Activated naive CD4-positive, alpha-beta T cell treated with anti-CD3 and anti-CD28 coated beads, Interleukin-2, amount 50 U/mL, for 16 hours (primary cell): ENCODE measurements around the gene PTPRG.

Experiments
- DNase-seq: peaks from one replicate; pipeline ENCODE4 v3.0.0-alpha.2; 2020

Gene PTPRG

GRCh38 chr3:61771976-61772375, 210.6 kb downstream of the PTPRG start:
- no peak for DNase-seq

DNA sequence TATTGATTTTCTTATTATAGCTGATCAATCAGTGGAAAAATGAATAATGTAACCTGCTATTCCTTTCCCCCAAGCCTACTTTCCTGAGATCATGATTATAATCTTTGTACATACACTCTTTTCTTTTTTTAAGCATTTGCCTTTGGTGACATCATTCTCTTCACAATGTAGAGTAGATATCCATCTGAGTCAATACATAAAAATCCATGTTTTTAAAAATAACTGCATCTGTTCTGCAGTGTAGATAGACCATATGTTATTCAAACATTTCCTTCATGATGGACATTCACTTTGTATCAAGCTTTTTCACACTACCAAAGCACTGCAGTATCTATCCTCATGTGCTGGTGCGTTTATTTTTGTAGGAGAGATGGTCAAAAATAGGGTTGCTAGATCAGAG, 211.1 kb downstream of the PTPRG start:
- DNase-seq, result no peak

GRCh38 chr3:61774279-61774890, 213.0 kb downstream of the PTPRG start:
- DNase-seq, result no peak

DNA sequence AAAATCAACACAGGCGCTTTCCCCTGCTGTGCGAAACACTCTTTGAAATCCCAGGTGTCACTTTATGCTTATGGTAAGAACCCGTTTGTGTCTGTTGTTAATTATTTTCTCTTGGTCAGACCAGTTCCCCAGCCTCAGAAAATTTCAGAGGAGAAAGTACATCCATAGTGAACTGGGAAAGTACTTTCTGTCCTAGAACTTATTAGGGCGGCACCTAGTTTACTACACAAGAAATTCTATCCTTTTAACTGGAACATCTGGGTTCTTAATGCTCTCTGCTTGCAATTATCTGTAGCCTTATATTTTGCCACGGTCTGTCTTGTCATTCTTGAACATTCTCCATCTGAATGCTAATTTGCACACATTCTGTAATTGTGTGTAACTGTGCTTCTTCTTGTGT, 215.0 kb downstream of the PTPRG start:
- DNase-seq, result no peak

DNA sequence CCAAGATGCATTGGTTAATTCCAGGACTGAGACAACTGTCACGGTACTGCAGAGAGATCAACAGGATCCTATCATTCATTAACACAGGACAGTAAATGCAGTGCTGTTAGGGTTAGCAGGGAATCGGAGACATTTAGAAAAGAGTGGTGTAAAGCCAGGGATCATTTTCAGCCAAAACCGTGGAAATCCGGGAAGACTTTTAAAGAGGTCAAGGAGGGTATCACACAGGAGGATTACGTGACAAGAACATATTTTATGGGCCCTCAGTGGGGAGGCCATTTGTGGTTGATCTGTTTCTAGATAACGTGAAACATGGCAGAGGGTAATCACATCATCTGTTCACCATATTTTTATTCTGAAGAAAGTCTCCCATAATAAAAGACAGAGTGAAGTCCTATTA, 216.1 kb downstream of the PTPRG start:
- DNase-seq, result no peak

DNA sequence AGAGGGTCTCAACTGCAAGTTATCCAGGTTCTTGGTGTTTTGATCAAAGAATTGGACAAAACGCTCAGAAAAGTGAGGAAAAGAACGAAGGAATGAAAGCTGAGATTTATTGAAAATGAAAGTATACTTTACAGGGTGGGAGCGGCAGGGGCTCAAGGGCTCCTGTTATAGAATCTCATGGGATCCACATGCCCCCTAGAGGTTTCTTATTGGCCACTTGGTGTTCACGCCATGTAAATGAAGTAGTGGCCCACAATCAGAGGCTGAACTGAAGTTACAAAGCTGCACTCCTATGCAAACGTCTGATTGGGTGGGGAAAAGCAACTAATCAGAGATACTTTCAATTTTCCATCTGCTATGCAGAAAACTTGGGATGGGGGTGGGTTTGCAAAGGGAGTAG, 216.7 kb downstream of the PTPRG start:
- DNase-seq, result no peak

DNA sequence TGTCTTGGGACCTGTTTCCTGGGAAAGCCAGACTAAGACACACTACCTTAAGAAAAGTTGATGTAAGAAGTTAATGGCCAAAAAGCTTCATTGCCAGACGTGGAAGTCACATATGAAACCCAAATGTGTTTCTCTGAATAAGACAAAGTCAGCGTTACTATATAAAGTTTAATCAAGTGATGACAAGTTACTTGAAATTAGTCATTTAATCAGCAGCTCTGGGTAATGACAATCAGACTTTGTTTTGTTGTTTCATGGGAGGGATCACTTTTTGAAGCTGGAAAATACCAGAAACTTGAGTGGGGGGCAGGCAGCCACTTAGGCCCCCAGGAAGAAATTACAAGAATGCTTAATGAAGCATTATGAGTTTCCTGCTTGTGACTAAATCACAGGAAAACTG, 218.6 kb downstream of the PTPRG start:
- no peak for DNase-seq

DNA sequence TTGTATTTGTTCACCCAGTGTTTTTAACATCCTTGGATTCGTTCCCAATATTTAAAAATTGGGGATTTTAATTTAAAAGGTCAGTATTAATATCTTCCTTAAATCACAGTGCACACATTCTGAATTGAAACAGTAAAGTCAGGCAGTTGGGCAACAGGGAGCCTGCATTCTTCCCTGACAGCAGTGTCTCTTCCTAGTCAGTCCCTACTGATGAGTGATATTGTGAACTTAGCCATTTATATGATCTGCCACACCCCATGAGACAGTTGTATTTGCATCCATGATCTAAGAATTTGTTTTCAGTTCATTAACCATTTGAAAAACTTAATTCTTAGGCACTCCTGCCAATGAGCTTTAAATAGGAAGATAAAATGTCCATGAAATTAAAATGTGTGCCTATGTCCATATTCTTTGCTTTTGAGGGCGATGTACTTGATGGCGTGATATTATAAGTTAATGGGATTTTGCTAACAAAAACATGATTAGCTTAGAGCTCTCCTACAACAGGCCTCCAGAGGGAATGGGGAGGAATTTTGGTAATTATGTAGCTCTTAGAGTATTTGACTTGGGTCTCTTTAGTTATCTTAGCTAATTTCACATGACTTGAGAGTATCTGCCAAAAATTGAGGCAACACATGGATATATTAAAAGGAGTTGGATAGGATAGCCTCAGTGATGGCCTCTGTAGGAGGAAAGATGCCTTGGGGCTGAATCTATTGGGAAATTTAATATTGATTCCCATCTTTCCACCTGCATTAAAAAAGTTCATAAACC, 219.3 kb downstream of the PTPRG start:
- no peak for DNase-seq

DNA sequence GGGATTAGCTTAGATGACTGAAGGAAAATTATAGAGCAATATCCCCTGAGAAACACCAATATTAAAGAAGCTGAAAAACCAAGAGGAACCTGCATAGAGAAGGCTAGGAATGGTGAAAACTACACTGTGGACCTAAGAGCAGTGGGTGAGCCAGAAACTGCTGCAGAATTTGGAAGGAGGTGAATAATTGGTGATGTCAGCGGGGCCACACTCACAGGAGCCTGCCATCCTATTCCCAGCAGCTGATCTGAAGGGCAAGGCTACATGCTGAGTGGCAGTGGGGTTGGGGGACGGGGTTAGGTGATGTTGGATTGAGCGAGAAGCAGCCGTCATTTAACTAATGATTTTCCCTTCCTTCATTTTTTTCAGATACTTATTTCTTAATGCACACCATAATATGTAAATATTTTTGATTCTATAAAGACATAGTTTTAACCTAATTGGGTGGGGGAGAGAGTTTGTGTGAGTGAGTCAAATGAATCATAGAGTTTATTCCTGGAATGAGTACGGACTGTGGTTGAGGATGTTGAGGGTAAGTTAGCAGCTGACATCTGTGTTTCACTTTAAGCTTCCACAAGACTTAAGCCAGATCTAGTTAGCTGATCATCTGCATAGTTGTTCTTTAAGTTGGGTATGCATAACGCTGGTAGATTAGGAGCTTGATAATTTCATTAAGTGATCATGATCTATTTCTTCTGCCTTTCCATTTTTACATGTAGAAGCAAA, 222.8 kb downstream of the PTPRG start:
- DNase-seq, result no peak

DNA sequence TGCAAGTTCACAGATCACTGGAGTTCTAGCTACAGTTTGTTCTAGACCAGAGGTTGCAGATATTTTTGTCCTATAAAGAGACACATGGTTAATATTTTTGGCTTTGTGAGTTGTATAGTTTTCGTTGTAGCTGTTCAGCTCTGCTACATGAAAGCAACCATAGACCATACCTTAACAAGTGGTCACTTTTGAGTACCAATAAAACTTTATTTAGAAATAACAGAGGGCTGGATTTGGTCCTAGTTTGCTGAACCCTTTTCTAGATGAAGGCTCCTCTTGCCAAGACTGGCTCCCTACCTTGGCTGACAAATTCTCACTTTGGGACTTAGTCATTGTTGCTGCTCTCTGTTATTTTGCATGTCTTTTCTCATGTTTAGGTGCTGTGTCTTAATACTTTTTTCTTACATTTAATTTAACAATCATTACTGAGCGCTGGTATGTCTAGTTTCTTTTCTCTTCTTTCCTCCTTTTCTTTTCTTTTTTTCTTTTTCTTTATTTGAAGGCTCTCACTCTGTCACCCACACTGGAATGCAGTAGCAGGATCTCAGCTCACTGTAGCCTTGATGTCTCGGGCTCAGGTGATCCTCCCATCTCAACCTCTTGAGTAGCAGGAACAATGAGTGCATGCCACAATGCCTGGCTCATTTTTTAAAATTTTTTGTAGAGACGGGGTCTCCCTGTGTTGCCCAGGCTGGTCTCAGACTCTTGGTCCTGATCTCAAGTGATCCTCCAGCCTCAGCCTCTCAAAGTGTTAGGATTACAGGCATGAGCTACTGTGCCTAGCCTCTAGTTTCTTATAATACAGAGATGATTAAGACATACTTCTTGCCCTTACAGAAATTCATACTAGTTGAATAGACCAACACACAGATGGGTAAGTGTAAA, 227.5 kb downstream of the PTPRG start:
- no peak for DNase-seq

- DNase-seq, result no peak
Measured at GRCh38 chr3:61789861-61790260, 228.5 kb downstream of the PTPRG start.

GRCh38 chr3:61790411-61790810, 229.0 kb downstream of the PTPRG start:
- DNase-seq, result no peak

GRCh38 chr3:61793056-61793455, 231.7 kb downstream of the PTPRG start:
- DNase-seq, result no peak

DNA sequence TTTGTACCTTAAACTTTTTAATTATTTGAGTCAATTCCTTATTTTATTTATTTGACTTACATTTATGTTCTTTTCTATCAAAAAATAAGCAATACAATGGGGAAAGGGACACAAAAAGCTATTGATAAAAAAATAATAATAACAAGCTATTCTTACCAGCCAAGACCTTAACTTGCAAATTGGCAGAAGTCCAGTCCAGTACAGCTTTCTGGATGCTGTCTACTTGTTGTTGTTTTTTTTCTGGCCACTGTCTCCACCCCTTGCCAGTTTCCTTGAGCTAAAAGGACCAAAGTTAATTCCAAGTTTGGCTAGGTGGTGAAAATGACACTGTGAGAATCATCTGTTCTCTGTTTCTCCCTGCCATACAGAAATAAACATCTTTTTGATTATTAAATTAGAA, 232.2 kb downstream of the PTPRG start:
- DNase-seq, result no peak

DNA sequence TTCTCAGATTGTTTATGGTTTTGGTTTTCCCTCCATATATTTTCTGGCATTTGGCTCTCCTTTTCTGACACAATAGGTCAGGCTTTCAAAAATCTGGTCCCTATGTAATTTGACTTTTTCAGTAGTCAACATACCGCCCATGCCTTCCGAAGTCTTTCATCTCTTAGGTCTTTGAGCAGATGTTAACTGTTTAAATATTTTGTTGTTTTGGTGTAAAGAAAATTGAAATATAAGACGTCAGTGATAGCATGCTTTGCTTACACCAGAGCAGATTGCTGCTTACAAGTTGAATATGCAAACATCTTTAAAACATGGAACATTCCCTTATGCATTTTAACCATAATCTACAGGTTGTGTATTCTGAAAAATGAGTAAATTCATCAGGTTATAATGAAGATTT, 233.0 kb downstream of the PTPRG start:
- no peak for DNase-seq

GRCh38 chr3:61794961-61795360, 233.6 kb downstream of the PTPRG start:
- no peak for DNase-seq

GRCh38 chr3:61796088-61796680, 234.8 kb downstream of the PTPRG start:
- DNase-seq, result no peak

DNA sequence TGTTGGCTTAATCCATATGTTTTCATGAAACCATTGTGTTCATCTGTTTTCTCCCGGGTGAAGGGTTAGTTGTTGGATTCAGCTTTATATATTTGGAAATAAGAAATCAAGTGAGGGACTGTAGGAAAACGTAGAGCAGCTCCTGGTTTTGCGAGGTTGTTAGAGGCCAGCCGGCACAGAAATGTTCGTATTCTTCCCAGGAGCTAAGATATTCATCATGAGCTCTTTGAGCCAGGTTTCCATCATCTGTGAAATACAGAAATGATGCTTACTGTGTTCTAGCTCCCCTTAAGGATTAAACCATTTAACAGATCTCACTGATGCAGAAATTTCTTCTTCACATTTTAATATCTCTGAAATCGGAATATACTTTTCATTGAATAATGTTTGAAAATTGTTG, 235.5 kb downstream of the PTPRG start:
- no peak for DNase-seq

- DNase-seq, result no peak
Measured at GRCh38 chr3:61802772-61803171, 241.4 kb downstream of the PTPRG start.

DNA sequence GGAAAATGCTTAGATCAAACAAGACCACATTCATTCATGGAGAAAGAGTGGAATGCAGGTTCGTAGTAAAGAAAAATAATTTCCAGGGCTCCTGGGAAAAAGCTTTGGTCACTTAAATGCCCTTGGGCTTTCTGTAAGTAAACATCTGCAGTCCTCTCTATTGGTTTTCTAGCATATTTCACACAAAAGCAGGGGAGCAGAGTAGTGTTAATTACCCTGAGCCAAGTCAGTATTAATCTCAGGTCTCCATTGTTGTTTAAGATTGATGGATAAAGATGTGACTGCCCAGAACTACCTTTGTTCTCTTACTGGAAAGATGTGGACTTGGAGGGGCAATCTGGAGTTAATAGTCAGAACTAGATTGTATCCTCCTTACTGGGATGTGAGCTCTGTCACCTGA, 242.6 kb downstream of the PTPRG start:
- DNase-seq, result no peak

DNA sequence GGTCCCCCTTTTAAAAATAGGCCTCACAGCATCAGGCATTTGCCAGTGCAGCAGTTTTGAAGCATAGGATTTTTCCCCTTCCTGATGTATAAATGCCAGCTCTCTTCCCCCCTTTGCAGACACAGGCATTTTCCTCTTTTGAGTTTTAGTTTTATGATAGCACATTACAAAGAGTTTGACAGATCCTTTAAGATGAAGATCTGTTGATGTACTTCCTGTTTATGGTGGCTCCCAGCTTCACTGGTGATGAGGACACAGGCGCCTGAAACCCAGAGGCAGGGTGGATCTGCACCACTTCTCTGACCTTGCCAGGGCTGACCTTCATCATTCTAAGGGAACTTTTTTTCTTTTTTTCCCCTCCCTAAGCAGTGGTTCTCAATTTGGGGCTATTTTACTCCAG, 243.4 kb downstream of the PTPRG start:
- no peak for DNase-seq

DNA sequence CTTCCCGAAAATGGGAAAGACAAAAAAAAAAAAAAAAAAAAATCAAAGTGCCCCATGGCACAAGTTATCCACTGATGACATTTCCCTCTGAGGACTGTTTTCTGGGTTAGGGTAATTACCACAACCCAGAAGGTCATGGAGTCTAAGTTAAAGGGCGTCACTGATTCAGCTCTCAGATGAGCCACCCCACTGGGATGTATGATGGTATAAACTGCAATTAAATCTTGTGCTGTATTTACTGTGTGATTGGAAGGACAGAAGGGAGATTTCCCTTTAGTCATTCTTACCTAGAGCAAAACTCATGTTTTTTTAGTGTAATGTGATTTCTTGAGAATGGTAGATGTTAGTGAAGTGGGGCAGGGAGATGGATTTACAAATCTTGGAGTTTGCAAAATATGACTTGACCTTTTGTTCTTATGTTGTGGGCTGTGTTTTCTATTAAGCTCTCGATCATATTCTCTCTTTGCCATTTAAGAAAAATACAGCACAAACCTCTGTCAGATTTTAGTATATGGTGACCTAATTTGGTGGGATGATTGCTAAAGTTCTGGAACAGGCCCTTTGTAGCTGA, 244.2 kb downstream of the PTPRG start:
- no peak for DNase-seq
